ENCODE measurements around the gene ARSB.

ARSB gene

GRCh38 chr5:78781611-78782286 is 203.4 kb downstream of the ARSB start:
- no peaks in the 10 kb centered on the region for H3K9me2 ChIP-seq (replicated peaks; ENCODE audit: insufficient read depth, low read length)
- no peaks in the 10 kb centered on the region for H4K20me1 ChIP-seq (ENCODE audit: insufficient read depth, low read length)
- no peak for TF ChIP-seq EZH2phosphoT487 (IDR thresholded peaks at IDR 0.05; ENCODE audit: low read length)
- no peak for TF ChIP-seq EZH2 (optimal IDR thresholded peaks at IDR 0.05; ENCODE audit: low read depth, low read length)
- no peak for TF ChIP-seq CTCF (IDR thresholded peaks at IDR 0.05; ENCODE audit: low read length)
- H3K9me3 ChIP-seq (replicated peaks; ENCODE audit: insufficient read depth, low read length): no peaks in the 10 kb centered on the region
- no peak overlapping the region for H2AFZ ChIP-seq (ENCODE audit: low read length)
- H3K27ac ChIP-seq (ENCODE audit: low read length): no peak overlapping the region
- DNase-seq: no peak
- no peak overlapping the region for H3K4me2 ChIP-seq (ENCODE audit: low read depth, low read length)
- no peaks in the 10 kb centered on the region for H3K79me2 ChIP-seq (ENCODE audit: low read length)
- H3K4me1 ChIP-seq (ENCODE audit: low read length): no peaks in the 10 kb centered on the region
- H3K9ac ChIP-seq (ENCODE audit: low read length): no peak overlapping the region
- H3K4me3 ChIP-seq (ENCODE audit: low read length): no peak overlapping the region
- H3F3A ChIP-seq (ENCODE audit: insufficient read depth, low read length): no peaks in the 10 kb centered on the region
- H3K36me3 ChIP-seq (replicated peaks; ENCODE audit: insufficient read depth, low read length): no peaks in the 10 kb centered on the region
- H3K27me3 ChIP-seq (replicated peaks; ENCODE audit: insufficient read depth, low read length): no peaks in the 10 kb centered on the region

- no peaks in the 10 kb centered on the region for H3K79me2 ChIP-seq (ENCODE audit: low read length)
- H3K9me2 ChIP-seq (replicated peaks; ENCODE audit: insufficient read depth, low read length): no peaks in the 10 kb centered on the region
- H3K9me3 ChIP-seq (replicated peaks; ENCODE audit: insufficient read depth, low read length): no peaks in the 10 kb centered on the region
- H2AFZ ChIP-seq (ENCODE audit: low read length): no peak overlapping the region
- H3K4me2 ChIP-seq (ENCODE audit: low read depth, low read length): no peak overlapping the region
- no peak overlapping the region for H3K4me3 ChIP-seq (ENCODE audit: low read length)
- H4K20me1 ChIP-seq (ENCODE audit: insufficient read depth, low read length): no peaks in the 10 kb centered on the region
- no peak overlapping the region for H3K27ac ChIP-seq (ENCODE audit: low read length)
- no peaks in the 10 kb centered on the region for H3K27me3 ChIP-seq (replicated peaks; ENCODE audit: insufficient read depth, low read length)
- no peak for TF ChIP-seq CTCF (IDR thresholded peaks at IDR 0.05; ENCODE audit: low read length)
- TF ChIP-seq EZH2 (optimal IDR thresholded peaks at IDR 0.05; ENCODE audit: low read depth, low read length): no peak
- no peak for TF ChIP-seq EZH2phosphoT487 (IDR thresholded peaks at IDR 0.05; ENCODE audit: low read length)
- no peaks in the 10 kb centered on the region for H3F3A ChIP-seq (ENCODE audit: insufficient read depth, low read length)
- H3K4me1 ChIP-seq (ENCODE audit: low read length): no peaks in the 10 kb centered on the region
- no peaks in the 10 kb centered on the region for H3K36me3 ChIP-seq (replicated peaks; ENCODE audit: insufficient read depth, low read length)
- no peak overlapping the region for H3K9ac ChIP-seq (ENCODE audit: low read length)
- no peak for DNase-seq
These were observed 205.1 kb downstream of the ARSB start for GRCh38 chr5:78779771-78780616.

- no peak for DNase-seq
- Histone ChIP-seq H3K4me3 (ENCODE audit: low read length) (no peak overlapping the region), H3K9me2 (replicated peaks; ENCODE audit: insufficient read depth, low read length) (no peaks in the 10 kb centered on the region), H3K4me1 (ENCODE audit: low read length) (no peaks in the 10 kb centered on the region), H4K20me1 (ENCODE audit: insufficient read depth, low read length) (no peaks in the 10 kb centered on the region), H3K27ac (ENCODE audit: low read length) (no peak overlapping the region), H3K27me3 (replicated peaks; ENCODE audit: insufficient read depth, low read length) (no peaks in the 10 kb centered on the region), H3K9me3 (replicated peaks; ENCODE audit: insufficient read depth, low read length) (no peaks in the 10 kb centered on the region), H3K36me3 (replicated peaks; ENCODE audit: insufficient read depth, low read length) (no peaks in the 10 kb centered on the region), H3K4me2 (ENCODE audit: low read depth, low read length) (no peak overlapping the region), H2AFZ (ENCODE audit: low read length) (no peak overlapping the region), H3K9ac (ENCODE audit: low read length) (no peak overlapping the region), H3F3A (ENCODE audit: insufficient read depth, low read length) (no peaks in the 10 kb centered on the region), H3K79me2 (ENCODE audit: low read length) (no peaks in the 10 kb centered on the region)
- TF ChIP-seq EZH2 (optimal IDR thresholded peaks at IDR 0.05; ENCODE audit: low read depth, low read length) (no peak), CTCF (IDR thresholded peaks at IDR 0.05; ENCODE audit: low read length) (no peak), EZH2phosphoT487 (IDR thresholded peaks at IDR 0.05; ENCODE audit: low read length) (no peak)
These were observed 205.8 kb downstream of the ARSB start for GRCh38 chr5:78779262-78779661.
